GM12878 (cell line): ENCODE results near the gene SNRPA.

Experiments
- CTCF ChIP-seq, 3 experiments: IDR thresholded peaks in 2 of 3; conservative IDR thresholded peaks in 1 of 3; 2 replicates each; pipeline ENCODE4 v1.5.1; 2011; ENCODE audit warnings: low read depth in 3 of 3, low read length in 3 of 3, mild to moderate bottlenecking in 3 of 3, control low read depth in 2 of 3, moderate library complexity in 2 of 3, inconsistent platforms in 1 of 3, mixed read lengths in 1 of 3; ENCODE audit not compliant: control insufficient read depth in 2 of 3, insufficient read depth in 1 of 3; ENCODE audit errors: extremely low read depth in 1 of 3
- NR2C2 ChIP-seq: IDR thresholded peaks from 2 replicates; pipeline ENCODE4 v1.6.1; 2011; ENCODE audit warnings: borderline replicate concordance, low read depth; ENCODE audit not compliant: control insufficient read depth, insufficient read length
- POLR2AphosphoS5 ChIP-seq: IDR thresholded peaks from 2 replicates; pipeline ENCODE4 v1.6.1; 2011; ENCODE audit warnings: mild to moderate bottlenecking, low read length, inconsistent platforms
- RCOR1 ChIP-seq: conservative IDR thresholded peaks from 2 replicates; pipeline ENCODE4 v1.6.1; 2012; ENCODE audit warnings: low read depth, low read length, improper control_type of control experiment
- TARDBP ChIP-seq: IDR thresholded peaks from 2 replicates; pipeline ENCODE4 v1.6.1; 2016; ENCODE audit warnings: borderline replicate concordance
- TCF12 ChIP-seq: IDR thresholded peaks from 2 replicates; pipeline ENCODE4 v1.6.1; 2011; ENCODE audit warnings: low read depth, mild to moderate bottlenecking, low read length
- YBX1 ChIP-seq: fragments of 450-650 bp; IDR thresholded peaks from 2 replicates; pipeline ENCODE4 v1.6.1; 2016; ENCODE audit warnings: antibody characterized with exemption
- YY1 ChIP-seq: IDR thresholded peaks from 2 replicates; pipeline ENCODE4 v1.6.1; 2011; ENCODE audit warnings: low read depth, mild to moderate bottlenecking, low read length
- ZNF274 ChIP-seq: IDR thresholded peaks from one replicate; pipeline ENCODE4 v1.8.0; 2011; ENCODE audit not compliant: insufficient read length, insufficient read depth

- TF ChIP-seq CTCF (IDR thresholded peaks at IDR 0.05 in 2 of 3, conservative IDR thresholded peaks at IDR 0.05 in 1 of 3; ENCODE audit: control insufficient read depth in 2 of 3, extremely low read depth in 1 of 3, insufficient read depth in 1 of 3, low read depth in 3 of 3, low read length in 3 of 3) (no peak), NR2C2 (no peak), YBX1 (no peak), POLR2AphosphoS5 (no peak), TCF12 (no peak), TARDBP (no peak), YY1 (no peak), RCOR1 (no peak), ZNF274 (no peak)
Observed at GRCh38 chr19:40763526-40763925, 12.5 kb downstream of the SNRPA start.
